Activated CD4-positive, CD25-positive, alpha-beta regulatory T cell treated with anti-CD3 and anti-CD28 coated beads, Interleukin-2, amount 50 U/mL, for 16 hours (primary cell): ENCODE results near the gene SDF4.

ENCODE experiments used
- DNase-seq: peaks from one replicate; pipeline ENCODE4 v3.0.0-alpha.2; 2020; ENCODE audit warnings: low read depth, low spot score

The SDF4 gene

DNA sequence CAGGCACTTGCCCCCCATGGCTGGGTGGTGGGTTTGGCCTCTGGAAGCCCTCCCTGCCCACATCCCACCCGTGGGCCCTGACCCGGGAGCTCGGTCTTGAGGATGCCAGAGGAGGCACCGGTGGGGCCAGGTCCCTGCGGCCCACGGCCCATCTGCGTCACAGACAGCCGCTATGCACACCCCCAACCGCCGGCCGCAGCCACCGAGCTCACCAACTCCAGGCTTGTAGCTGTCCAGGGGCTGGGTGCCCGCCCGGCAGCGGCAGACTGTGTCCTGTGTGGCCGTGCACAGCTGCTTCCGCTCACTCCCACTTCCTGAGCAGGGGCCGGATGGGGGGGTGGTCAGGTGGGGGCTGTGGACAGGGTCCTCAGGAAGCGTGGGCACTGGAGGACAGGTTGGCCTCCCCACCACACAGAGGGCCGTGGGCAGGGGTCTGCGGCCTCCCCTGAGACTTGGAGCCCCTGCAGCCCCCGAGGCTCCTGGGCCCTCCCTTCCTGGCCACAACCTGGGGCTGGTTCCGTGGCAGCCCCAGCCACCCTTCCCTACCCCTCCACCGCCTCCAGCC is 18.9 kb downstream of the SDF4 start:
- DNase-seq, result no peak

DNA sequence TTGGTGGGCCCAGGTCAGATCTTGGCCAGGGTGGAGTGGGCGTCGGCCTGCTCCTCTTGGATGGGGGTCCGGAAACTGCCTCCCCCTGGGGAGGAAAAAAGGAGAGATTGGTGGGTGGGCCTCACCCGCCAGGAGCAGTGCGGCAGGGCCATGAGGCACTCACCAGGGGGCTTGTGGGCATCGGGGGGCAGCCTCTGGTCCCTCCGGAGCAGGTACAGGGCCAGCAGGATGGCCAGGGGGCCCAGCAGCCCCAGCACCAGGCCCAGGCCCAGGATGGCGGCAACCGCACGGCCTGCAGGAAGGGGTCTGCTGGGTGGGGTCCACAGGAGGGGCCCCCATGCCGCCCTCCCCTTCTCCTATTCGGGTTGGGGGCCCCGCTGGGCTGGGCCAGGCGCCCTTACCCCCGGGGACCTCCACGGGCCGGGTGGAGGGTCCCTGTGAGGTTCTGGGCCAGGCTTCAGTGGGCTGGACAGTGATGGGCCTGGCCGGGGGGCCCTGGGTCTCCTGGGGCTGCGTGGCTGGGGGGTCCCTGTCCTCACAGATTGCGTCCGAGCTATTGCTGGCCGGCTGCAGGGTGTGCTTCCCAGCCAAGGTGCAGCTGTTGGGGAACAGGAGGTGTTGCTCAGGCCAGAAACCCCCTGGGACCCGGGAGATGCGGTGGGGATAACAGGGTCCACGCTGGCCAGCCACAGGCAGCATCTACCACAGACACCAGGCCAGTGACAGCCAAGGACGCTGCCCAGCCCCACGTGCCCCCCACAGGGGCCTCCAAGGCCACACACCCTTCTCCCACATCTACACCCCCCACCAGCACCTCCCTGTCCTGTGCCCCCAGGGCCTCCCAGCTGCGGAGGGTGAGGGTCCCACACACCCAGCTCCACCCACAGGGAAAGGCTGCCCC is 20.0 kb downstream of the SDF4 start:
- DNase-seq, result no peak

DNA sequence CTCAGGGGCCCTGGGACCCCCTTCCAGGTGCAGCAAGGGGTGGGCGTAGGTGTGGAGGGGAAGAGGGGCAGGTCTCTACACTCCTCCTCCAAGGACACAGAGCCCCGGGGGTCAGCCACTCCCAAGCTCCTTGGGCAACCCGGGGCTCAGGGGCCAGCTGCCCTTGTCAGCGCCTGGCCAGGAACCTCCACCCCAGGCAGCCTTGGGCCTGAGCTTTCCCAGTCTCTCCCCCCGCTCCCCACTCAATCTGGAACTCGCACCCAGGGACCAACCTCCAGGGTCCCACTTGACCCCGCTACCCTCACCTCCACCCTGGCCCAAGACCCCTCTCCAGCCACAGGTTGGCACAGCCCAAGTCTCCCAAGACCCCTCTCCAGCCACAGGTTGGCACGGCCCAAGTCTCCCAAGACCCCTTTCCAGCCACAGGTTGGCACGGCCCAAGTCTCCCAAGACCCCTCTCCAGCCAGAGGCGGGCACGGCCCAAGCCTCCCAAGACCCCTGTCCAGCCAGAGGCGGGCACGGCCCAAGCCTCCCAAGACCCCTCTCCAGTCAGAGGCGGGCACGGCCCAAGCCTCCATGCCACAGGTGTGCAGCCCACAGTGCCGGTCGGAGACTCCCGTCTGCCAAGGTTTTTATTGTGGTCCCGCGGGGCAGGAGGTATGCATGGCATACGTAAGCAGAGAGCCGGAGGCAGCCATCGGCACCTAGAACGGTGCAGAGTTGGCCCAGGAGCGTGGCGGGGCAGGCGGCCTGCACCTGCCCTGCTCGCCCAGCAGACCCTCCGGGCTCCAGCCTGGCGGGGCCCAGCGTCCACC is 20.9 kb downstream of the SDF4 start:
- DNase-seq, result no peak

DNA sequence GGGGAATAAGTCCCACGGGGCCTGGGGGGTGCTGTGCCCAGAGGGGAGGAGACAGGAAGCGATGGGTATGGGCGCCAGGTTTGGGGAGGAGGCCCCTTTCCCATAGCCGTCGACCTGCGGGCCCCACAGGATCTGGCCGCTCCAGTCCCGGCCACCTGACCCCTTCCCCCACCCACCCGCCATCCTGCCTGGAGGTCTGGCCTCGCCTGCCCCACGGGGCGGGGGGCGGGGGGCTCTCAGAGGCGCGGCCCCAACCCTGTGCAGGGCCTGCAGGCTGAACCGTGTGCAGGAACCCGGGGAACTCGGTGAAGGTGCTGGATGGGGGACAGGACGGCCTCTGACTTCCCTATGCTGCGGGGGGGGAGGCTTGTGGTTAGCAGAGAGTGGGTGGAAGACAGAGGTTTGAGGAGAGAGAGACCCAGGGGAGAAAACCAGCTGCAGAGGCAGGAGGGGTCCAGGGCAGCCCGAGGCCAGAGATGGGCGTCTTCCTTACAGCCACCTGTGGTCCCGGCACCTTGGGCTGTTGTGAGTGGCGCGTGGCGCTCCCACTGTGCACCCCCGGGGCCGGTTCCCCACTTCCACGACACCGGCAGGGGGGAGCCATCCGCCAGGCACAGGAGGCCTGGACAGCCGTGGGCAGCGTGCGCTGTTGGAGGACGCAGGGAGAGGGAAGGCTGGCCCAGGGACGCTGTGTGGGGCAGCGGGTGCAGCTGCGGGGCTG is 22.9 kb downstream of the SDF4 start:
- DNase-seq, result no peak

DNA sequence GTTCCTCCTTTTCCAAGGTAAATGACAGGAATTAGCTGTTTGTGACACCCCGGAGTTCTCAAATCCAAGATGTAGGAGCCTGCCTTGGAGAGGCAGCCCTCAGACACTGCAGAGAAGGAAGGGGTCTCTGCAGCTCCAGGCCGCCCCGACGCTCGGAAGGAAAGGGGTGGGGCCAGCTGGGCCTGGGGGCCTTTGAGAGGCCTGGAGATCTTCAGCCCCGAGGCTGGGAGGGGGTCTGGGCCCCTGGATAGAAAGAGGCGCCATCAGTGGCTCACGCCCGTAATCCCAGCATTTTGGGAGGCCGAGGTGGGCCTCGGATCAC is 24.3 kb downstream of the SDF4 start:
- no peak for DNase-seq

- no peak for DNase-seq
Measured at GRCh38 chr1:1206966-1207531, 24.8 kb downstream of the SDF4 start.

GRCh38 chr1:1206376-1206965 is 25.3 kb downstream of the SDF4 start, which contains the start of gene TNFRSF18:
Gene TNFRSF18 (minus strand): TSS chr1:1206592. CDS start chr1:1206571, 21 bp downstream.
- DNase-seq, result no peak

DNA sequence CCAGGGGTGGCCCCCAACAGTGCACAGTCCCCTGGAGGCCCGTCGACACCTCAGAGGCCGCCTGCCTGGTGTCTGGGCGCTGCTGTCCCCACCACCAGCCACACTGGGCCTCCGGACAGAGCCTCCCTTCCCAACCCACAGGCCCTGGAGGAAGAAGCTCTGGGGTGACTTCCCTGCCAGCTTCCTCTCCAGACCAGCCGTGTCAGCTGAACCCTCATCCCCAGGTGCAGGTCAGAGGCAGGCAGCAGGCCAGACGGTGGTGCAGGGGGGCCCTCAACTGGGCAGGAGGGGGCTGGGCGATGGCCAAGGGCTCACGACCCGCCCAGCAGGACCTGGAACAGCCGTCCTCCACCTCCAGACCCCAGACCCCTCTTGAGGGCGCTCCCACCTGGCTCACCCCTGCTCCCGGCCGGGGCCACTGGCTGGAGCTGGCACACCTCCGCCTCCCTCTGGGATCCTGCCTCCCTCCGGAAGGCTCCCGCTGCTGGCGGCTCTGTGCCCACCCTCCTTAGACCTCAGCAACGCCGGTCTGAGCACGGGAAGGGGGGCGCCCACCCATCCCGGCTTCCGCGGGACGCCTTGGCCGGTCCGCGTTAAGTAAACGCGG is 25.9 kb downstream of the SDF4 start:
- DNase-seq, result no peak

- no peak for DNase-seq
Measured at GRCh38 chr1:1204998-1205768, 26.6 kb downstream of the SDF4 start.

GRCh38 chr1:1204425-1204920 is 27.3 kb downstream of the SDF4 start:
- DNase-seq, result no peak

DNA sequence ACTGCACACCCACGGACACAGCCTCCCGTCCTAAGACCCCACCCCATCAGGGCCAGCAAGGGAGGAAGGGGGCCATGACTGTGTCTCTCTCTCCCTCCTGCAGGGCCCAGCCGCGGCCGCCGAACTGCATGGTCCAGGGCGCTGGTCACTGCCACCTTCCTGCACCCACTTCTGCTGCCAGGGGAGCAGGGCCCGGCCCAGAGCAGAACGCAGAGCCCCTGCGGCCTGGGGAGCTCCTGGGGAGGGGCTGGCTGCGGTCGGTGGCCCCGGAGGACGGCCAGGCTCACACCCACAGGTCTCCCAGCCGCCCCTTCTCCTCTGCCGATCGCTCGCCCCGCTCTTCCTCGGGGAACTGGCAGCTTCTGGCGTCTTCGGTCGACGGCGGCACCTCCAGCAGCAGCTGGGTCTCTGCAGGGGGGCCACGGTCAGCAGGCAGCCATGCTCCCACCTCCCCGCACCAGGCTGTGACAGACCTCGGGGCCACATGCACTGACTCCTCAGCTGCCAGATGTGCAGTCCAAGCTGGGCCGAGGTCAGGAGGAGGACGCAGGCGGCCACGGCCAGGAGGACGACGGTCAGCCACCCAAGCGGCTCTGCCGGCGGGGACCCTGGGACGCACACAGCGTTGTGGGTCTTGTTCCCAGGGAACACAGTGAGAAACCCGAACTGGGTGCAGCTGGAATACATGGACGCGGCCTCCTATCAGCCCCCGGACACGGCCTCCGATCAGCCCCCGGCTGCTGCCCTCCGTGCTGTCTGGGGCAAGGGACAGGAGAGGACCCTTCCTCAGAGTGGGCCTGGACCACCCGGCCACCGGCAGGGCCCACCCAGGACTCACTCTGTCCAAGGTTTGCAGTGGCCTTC is 28.0 kb downstream of the SDF4 start:
- DNase-seq, result no peak

DNA sequence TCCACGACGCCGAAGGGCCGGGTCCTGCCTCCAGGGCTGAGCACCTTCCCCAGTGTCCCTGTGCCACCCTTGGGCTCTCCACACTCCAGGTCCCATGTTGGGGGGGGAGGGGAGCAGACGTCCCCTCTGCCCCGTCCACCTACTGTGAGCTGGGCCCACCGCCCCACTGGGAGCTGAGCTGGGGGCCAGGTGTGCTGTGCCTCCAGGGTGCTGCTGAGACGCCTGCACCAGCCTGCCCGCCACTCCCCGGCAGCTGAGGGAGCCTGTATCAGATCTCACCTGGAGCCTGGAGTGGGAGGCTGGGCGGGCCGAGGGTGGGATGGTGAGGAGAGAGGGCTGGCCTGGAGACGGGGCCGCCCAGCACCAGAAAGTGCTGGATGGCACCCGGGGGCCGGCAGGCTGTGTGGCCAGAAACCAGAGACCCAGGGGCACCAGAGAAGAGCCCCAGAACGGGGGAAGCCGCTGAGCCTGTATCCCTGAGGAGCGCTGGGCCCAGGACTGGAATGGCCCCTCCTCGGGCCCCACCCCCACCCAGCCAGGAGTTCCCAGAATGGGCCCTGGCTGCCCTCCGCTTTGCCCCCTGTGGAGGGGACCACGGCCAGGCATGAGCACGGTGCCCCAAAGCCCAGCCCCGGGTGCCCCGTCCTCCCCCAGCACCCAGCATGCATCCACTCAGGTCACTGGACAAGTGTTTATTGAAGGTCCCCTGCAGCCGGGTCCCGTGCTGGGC is 28.8 kb downstream of the SDF4 start:
- DNase-seq, result no peak

DNA sequence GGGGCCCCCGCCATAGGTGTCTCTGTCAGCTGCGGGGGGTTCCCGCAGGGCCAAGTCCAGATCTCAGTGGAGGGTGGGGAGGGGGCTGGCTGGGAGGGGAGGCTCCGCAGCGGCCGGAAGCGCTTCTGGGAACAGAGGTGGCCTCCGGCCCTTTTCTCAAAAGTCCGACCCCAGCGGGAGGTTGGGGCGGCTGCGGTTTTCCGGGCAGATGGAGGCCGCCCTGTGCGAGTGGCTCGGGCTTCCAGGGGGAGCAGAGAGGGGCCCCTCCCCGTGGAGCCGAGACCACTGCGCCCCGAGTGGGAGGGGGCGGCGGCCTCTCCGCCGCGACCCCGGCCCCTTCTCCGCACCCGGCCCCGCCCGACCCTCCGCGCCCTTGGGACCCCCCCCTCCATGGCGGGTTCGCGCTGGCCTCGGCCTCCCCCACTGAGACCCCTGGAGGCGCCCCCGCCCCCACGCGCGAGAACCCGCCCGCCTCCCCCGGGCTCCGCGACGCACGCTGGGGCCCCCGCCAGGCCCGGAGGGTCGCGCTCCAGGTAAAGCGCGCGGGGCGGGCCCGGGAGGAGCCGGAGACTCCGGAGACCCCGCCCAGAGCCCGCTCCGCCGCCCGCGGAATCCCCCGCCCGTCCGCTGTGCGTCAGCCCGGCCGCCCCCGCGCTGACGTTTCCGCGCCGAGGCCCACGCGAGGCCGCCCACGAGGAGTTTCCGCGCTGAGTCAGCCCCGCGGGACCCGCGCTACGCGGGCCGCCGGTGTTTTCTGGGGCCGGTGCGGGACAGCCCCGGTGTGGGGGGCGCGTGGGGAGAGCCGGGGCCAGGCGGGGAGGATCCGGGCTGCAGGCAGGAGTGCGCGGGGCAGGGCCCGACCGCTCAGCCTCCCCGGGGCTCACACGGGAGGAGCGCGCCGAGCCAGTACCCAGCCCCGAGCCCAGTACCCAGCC is 30.7 kb downstream of the SDF4 start:
- peak; percentile 81 for DNase-seq

DNA sequence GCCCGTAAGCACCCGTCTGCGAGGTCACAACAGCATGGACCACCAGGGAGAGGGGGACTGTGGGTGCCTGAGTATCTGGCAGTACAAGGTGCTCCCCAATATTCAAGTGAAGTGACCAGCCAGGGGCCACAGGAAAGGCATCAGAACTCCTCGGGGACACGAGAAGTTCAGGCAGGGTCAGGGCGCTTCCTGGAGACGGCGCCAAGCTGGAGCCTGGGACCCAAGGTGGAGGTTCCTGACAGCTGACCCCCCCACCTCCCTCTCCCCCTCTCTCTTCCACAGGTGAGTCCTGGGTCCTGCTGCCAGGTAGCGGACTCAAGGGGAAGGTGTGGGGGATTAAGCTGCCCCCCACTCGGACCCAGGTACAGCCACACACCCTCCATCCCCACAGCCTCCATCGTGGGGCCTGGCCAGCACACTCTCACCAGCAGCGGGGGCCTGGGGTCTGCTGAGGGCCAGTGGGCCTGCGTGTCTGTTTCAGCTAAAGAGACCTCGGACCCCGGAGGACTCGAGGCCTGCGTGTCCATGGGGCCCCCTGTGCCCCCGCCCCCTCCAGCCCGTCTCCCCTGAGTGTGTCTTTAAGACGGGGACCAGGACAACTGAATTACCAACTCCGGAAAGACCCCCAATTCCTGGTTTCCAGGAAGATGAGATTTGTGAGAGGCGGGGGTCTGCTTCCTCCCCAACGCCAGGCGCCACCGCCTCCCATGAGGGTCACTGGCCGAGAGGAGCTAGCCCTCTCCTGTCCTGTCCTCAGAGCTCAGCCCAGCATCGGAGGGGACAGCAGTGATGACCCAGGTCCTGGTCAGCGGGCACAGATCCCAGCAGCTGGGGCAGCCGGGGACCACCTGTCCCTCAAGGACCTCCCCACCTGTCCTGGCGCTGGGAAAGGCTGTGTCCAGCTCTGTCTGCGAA is 31.6 kb downstream of the SDF4 start:
- DNase-seq, result no peak

DNA sequence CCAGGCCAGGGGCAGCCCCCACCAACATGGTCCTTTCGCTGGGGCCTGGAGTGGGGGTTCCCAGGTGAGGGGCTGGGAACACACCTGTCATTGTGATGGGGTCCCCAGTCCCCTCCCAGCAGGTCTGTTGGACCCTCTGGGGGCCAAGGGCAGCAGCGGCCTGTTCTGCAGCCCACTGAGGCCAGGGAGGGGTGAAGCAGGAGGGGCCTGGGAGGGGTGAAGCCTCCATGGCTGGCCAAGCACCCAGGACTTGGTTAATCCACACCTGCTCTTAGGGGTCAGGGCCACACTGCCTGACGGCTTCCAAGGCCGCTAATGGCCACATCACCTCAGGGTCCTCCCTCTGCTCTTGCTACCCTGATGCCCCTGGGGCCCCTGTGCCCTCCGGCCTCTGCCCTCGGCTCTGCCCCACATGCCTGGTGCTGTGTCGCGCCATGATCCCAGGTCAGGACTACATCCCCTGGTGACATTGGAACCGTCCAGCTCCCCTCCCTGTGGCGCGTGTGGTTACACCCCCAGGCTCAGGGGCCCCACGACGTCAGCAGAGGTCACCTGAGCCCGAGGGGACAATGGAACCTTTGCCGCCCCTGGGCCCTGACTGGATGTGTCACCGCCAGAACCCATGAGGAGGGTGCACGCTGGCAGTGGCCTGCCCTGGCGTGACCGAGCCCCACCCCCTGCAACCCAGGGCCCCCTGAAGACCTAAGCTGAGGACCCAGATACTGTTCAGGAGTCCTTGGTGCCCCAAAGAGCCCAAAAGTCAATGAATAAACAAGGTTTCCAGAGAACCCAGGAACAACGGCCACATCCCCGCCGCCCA is 32.5 kb downstream of the SDF4 start:
- no peak for DNase-seq
